GM18505 (cell line): ENCODE data around the gene EML4.
"Not testable (repeated sequence)": the region's sequence is repeated elsewhere in the genome, so short reads cannot be mapped to it uniquely, and the experiment has no call there.

Source experiments
- ATAC-seq: cut with Tn5 transposase; IDR thresholded peaks from one replicate; pipeline ENCODE4 v1.9.1; 2021; ENCODE audit not compliant: unreplicated experiment
- POLR2A ChIP-seq: IDR thresholded peaks from 4 replicates; pipeline ENCODE4 v1.6.1; 2011; ENCODE audit warnings: borderline replicate concordance; ENCODE audit not compliant: insufficient read depth, insufficient read length; ENCODE audit errors: extremely low read depth

Gene EML4

GRCh38 chr2:42336361-42336965 lies 167.3 kb downstream of the EML4 start:
- ATAC-seq: no peak

DNA sequence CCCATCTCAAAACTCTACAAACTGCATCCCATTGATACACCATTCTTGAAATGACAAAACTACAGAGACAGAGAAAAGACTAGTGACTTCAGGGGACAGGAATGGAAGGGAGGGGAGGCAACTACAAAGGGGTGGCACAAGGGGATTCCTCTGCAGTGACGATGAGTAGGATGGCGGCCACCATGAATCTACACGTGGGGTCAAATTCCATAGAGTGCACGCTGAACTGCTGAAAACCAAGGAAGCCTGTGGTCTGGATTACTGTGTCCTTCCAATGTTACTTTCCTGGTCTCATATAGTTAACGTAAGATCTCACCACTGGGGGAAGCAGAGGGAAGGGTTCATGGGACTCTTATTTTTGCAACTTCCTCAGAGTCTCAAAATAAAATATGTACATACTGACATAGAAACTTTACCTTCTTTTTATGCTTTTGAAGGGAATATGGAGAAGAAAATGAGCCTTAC lies 168.2 kb downstream of the EML4 start:
- no peak for ATAC-seq
- no peak for TF ChIP-seq POLR2A

More at GRCh38 chr2:42336361-42336965, 167.3 kb downstream of the EML4 start:
- no peak for TF ChIP-seq POLR2A

DNA sequence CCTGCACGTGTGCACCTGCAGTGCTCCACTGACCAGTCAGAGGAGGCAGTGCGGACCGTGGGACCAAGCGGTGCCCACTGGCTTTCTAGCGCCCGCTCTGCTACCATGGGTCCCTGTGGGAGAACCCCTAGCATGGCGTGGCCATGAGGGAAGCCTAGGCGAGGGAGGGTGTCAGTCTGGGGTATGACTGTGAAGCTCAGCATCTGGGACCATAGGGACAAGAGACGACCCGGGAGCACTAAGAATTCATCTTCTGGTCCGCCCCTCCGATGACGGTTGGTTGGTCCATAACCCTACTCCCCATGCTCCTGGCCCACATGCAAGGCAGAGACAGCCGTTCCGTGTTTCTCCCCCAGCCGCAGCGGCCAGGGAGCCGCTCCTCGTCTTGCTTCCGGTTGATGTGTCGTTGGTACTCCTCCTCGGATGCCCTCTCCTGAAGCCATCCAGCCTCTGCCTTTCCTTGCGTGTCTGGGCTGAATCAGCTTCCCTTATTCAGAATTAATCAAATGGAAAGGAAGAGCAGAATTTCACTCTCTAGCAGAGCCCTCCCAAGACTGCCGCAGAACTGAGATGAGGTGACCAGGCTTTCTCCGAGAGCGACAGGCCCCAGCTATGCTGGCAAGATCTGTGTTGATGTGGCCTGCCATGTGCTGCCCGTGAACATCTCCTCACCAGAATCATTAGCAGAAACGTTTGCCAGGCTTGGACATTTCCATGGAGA lies 168.9 kb downstream of the EML4 start:
- ATAC-seq: no peak
- TF ChIP-seq POLR2A: no peak

DNA sequence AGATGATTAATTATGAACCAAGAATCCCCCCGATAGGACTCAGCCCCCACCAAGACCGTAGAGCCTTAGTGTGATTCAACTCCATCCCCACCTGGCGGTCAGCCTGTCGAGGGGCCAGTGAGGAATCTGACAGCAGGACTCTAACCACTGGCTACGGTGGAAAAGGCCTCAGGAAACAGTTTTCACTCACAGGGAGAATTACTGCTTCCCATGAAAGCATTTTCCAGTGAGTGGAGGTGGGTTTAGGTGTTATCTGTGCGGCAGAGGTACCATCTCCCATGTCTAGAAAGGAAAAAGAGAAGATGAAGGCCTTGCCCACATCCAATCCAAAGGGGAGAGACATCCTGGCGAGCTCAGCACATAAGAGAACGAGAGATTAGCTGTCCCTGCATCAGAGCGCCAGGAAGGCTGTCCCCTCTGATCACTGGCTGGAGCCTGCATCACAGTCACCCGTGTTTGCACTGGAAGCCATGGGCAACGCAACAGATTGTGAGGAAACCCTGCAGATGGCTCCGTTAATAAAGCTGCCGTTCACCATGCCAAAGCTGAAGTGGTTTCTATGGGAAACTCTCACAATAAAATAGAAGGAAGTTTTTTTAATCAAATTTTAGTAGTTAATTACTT lies 169.5 kb downstream of the EML4 start:
- no peak for ATAC-seq
- TF ChIP-seq POLR2A: no peak

GRCh38 chr2:42339191-42339912 lies 170.2 kb downstream of the EML4 start:
- no peak for ATAC-seq
- no peak for TF ChIP-seq POLR2A

DNA sequence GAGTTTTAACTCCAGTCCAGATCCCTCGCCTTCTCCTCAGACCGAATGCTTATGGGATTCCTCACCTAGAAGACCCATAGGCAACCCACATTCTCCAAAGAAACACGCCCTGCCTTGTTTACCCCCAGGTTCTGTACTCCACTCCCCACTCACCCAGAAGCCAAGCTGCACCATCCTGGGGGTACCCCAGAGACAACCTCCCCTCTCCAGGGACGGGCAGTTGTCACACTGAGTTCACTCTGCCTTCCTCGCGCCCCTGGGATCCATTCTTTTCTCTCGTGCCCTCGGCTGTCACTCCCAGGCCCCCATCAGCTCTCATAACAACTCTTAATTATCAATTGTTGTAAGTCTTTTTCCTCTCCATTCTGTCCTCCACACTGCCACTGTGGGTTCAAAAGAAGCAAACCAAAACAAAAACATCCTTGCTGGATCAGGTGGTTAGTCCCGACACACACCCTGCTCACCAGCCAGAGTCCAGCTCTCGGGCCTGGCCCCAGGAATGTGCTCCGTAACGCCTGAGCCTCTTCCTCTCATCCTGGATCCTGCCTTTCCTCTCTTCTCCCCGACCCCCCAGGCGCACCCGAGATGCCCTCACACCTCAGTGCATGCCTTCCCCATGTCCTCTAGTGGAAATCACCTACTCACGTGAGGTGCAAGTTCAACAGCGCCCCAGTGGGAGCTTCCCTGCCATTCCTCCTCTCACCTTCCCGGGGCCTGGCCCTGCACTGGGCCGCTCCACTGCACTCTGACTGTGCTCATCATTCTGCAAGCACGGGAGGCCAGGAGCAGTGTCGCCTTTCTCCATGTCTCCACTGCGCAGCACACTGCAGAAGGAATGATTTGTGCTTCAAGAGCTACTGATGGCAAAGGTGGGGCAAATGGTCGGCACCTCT lies 171.1 kb downstream of the EML4 start:
- ATAC-seq: no peak

DNA sequence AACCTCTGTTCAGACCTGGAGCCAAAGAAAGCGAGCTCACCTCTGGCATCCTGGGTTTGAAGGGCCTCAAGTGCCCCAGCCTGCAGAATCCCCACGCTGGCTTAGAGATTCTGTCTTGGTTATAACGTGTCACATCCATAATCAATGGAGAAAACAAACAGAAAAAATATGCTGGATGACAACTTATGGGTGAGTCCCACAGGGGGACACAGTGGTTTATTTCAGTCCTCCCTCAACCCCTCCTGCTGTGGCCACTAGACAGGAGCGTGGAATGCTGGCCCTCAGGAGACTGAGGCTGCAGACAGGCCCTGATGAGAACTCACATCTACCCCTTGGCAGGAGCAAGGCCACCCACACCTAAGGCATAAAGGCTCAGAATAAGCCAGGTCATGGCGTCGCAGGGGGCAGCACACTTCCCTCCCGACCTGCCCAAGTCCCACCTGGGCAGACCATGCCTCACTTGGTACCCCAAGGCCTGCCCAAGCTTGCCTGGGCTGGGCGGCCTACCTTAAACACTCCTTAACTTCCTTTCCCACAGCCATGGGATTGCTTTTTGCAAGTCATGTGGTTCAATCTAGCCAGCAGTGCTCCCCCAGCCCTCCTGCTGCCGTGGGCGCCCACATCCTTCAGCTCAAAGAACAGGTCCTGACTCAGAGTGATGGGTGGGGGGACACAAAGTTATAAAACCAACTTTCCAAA lies 171.9 kb downstream of the EML4 start:
- no peak for ATAC-seq
- no peak for TF ChIP-seq POLR2A

More for the DNA sequence above, 171.1 kb downstream of the EML4 start:
- no peak for TF ChIP-seq POLR2A

DNA sequence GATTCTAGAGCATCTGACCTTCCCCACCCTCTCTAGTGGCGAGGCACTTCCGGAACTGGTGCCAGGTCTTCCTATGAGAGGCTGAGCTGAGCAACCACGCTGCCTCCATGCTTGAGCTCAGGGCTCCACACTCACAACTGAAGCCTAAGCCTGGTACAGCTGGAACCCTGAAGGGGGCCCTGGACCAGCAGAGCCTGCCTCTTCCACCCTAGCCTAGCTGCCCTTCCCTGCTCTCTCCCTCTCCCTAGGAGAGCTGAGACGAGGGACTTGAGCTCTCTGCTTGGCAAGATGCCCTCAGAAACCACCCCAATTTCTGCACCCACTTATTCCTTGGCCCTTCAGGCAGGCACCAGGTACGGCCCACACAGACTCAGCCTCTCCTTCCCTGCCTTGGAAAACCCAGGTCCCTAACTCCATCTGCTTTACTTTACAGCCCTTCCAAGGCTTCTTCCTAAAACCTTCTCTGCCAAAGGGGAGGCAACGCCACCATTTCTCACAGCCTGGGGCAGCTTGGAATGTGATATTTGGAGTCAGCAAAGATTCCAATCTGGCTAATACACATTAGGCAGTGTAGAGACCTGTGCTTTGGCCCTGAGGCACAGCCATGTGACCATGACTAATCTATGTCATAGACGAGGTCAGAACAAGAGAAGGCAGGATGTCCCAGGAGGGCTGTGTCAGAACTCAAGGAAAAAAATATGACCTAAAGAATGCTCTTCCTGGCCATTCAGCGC lies 173.1 kb downstream of the EML4 start:
- TF ChIP-seq POLR2A: no peak
- ATAC-seq: no peak

- TF ChIP-seq POLR2A: no peak
- no peak for ATAC-seq
Measured at GRCh38 chr2:42342795-42343241, 173.7 kb downstream of the EML4 start.

- no peak for TF ChIP-seq POLR2A
- no peak for ATAC-seq
Measured at GRCh38 chr2:42345986-42346385, 176.8 kb downstream of the EML4 start.

GRCh38 chr2:42346856-42347255 lies 177.7 kb downstream of the EML4 start:
- ATAC-seq: not testable (repeated sequence)

GRCh38 chr2:42347518-42347917 lies 178.4 kb downstream of the EML4 start:
- ATAC-seq: not testable (repeated sequence)
